H1 (cell line): ENCODE data around the gene ARID5B. TPM values are rescaled to one million over a fixed set of nuclear protein-coding genes. Genes with fewer than 3 reads are reported as not detected.

Experiments
- CTCF ChIA-PET: fragments of 300-600 bp; sonication (Branson Sonifier 250); formaldehyde crosslinking; loops from one replicate; lab custom pipeline; 2021; ENCODE audit not compliant: partially characterized antibody; lab: Charles Lee
- POLR2A ChIA-PET: fragments of 300-600 bp; sonication (Branson Sonifier 250); formaldehyde crosslinking; loops from one replicate; lab custom pipeline; 2021; ENCODE audit warnings: inconsistent platforms; ENCODE audit not compliant: partially characterized antibody; lab: Charles Lee
- DNase-seq, 2 experiments: peaks; one replicate each; pipeline versions ENCODE4 v3.0.0 to v3.0.0-alpha.2; 2010 to 2022; ENCODE audit warnings: low spot score in 2 of 2, low read depth in 1 of 2, mixed read lengths in 1 of 2
- FAIRE-seq: peaks from 2 replicates; lab custom pipeline; 2011; peaks lifted over from hg19 to GRCh38; lab: Jason Lieb, UNC
- H2AFZ ChIP-seq: 2 replicates; pipeline ENCODE4 v1.8.1; 2012; ENCODE audit warnings: low read length, inconsistent platforms
- H2AK5ac ChIP-seq: 2 replicates; pipeline ENCODE4 v1.6.1; 2013; ENCODE audit warnings: low read depth, low read length
- H2BK120ac ChIP-seq: replicated peaks from 2 replicates; pipeline ENCODE3; 2013; ENCODE audit warnings: low read depth, low read length, inconsistent platforms
- H2BK12ac ChIP-seq: 2 replicates; pipeline ENCODE4 v1.6.1; 2013; ENCODE audit warnings: low read depth, low read length
- H2BK15ac ChIP-seq: 2 replicates; pipeline ENCODE4 v1.6.1; 2013; ENCODE audit warnings: low read length
- H2BK20ac ChIP-seq: 2 replicates; pipeline ENCODE4 v1.6.1; 2013; ENCODE audit warnings: low read length
- H2BK5ac ChIP-seq: 2 replicates; pipeline ENCODE4 v1.6.1; 2013; ENCODE audit warnings: low read depth, low read length
- H3K14ac ChIP-seq: 2 replicates; pipeline ENCODE4 v1.6.1; 2013; ENCODE audit warnings: inconsistent platforms; ENCODE audit not compliant: insufficient read length
- H3K18ac ChIP-seq: 2 replicates; pipeline ENCODE4 v1.6.1; 2013; ENCODE audit warnings: low read length; ENCODE audit errors: extremely low read depth
- H3K23ac ChIP-seq: 2 replicates; pipeline ENCODE4 v1.6.1; 2013; ENCODE audit warnings: inconsistent platforms; ENCODE audit not compliant: insufficient read length
- H3K23me2 ChIP-seq: 2 replicates; pipeline ENCODE4 v1.6.1; 2013; ENCODE audit warnings: low read depth, low read length
- H3K27ac ChIP-seq: 2 replicates; pipeline ENCODE4 v1.6.1; 2011; ENCODE audit warnings: low read depth, low read length, inconsistent platforms
- H3K27me3 ChIP-seq, 4 experiments: replicated peaks in 1 of 4; 1 replicate in 1 of 4; 2 replicates in 3 of 4; pipeline versions ENCODE4 v1.6.1 to v1.8.1; 2011 to 2013; ENCODE audit warnings: low read length in 3 of 4, mild to moderate bottlenecking in 3 of 4, inconsistent platforms in 2 of 4, mixed read lengths in 2 of 4, moderate library complexity in 1 of 4; ENCODE audit not compliant: control insufficient read depth in 3 of 4, insufficient read depth in 3 of 4; ENCODE audit errors: extremely low read depth in 1 of 4
- H3K36me3 ChIP-seq, 4 experiments: 2 replicates each; pipeline versions ENCODE4 v1.6.1 to v1.8.1; 2011 to 2013; ENCODE audit warnings: mild to moderate bottlenecking in 4 of 4, low read length in 3 of 4, moderate library complexity in 2 of 4, control low read depth in 1 of 4, inconsistent platforms in 1 of 4; ENCODE audit not compliant: insufficient read depth in 4 of 4, control insufficient read depth in 2 of 4
- H3K4ac ChIP-seq: replicated peaks from 2 replicates; pipeline ENCODE3; 2013; ENCODE audit warnings: low read length, low read depth, mixed read lengths, inconsistent platforms; ENCODE audit not compliant: insufficient read length
- H3K4me1 ChIP-seq, 4 experiments: replicated peaks in 1 of 4; 1 replicate in 1 of 4; 2 replicates in 3 of 4; pipeline versions ENCODE4 v1.6.1 to v1.8.1; 2011 to 2013; ENCODE audit warnings: low read length in 3 of 4, inconsistent platforms in 2 of 4, mixed read lengths in 1 of 4; ENCODE audit not compliant: insufficient read depth in 4 of 4, control insufficient read depth in 3 of 4
- H3K4me2 ChIP-seq, 2 experiments: 2 replicates each; pipeline versions ENCODE4 v1.6.1 to v1.8.1; 2011 to 2013; ENCODE audit warnings: low read depth in 2 of 2, low read length in 2 of 2, control low read depth in 1 of 2, inconsistent platforms in 1 of 2, mild to moderate bottlenecking in 1 of 2; ENCODE audit not compliant: insufficient read depth in 1 of 2
- H3K4me3 ChIP-seq, 4 experiments: fragments of 200-600, 300-600 bp in 1 of 4; sonication (generic), shearing (Covaris generic), sonication (Bioruptor Twin) in 1 of 4; 2 replicates each; pipeline versions ENCODE4 v1.5.1 to v1.8.1; 2011 to 2016; ENCODE audit warnings: low read length in 4 of 4, low read depth in 3 of 4, control low read depth in 2 of 4, inconsistent platforms in 2 of 4, mild to moderate bottlenecking in 2 of 4, mixed read lengths in 1 of 4, moderate library complexity in 1 of 4; ENCODE audit not compliant: insufficient read depth in 2 of 4; ENCODE audit errors: extremely low read depth in 1 of 4
- H3K56ac ChIP-seq: replicated peaks from 2 replicates; pipeline ENCODE3; 2013; ENCODE audit warnings: low read depth, mild to moderate bottlenecking, mixed read lengths, low read length, inconsistent platforms; ENCODE audit not compliant: insufficient read length
- H3K79me1 ChIP-seq: 2 replicates; pipeline ENCODE4 v1.6.1; 2013; ENCODE audit warnings: low read depth, low read length, control low read depth
- H3K79me2 ChIP-seq, 2 experiments: 2 replicates each; pipeline versions ENCODE4 v1.6.1 to v1.8.1; 2012 to 2013; ENCODE audit warnings: low read length in 2 of 2, mild to moderate bottlenecking in 2 of 2, inconsistent platforms in 1 of 2; ENCODE audit not compliant: insufficient read depth in 2 of 2, control insufficient read depth in 1 of 2
- H3K9ac ChIP-seq, 4 experiments: replicated peaks in 1 of 4; 1 replicate in 1 of 4; 2 replicates in 3 of 4; pipeline versions ENCODE4 v1.6.1 to v1.8.1; 2011 to 2013; ENCODE audit warnings: low read depth in 3 of 4, low read length in 3 of 4, control low read depth in 2 of 4, mild to moderate bottlenecking in 2 of 4, moderate library complexity in 2 of 4, inconsistent platforms in 1 of 4; ENCODE audit errors: extremely low read depth in 1 of 4
- H3K9me3 ChIP-seq, 2 experiments: 2 replicates each; pipeline versions ENCODE4 v1.6.1 to v1.8.1; 2012 to 2013; ENCODE audit warnings: mild to moderate bottlenecking in 2 of 2, moderate library complexity in 2 of 2, control low read depth in 1 of 2, inconsistent platforms in 1 of 2, low read depth in 1 of 2, low read length in 1 of 2, mixed read lengths in 1 of 2; ENCODE audit not compliant: insufficient read depth in 2 of 2
- H4K20me1 ChIP-seq, 2 experiments: replicated peaks in 1 of 2; 2 replicates each; pipeline versions ENCODE3 to v1.8.1; 2011 to 2013; ENCODE audit warnings: inconsistent platforms in 2 of 2, low read length in 2 of 2, mild to moderate bottlenecking in 1 of 2; ENCODE audit not compliant: insufficient read depth in 2 of 2, control insufficient read depth in 1 of 2
- H4K5ac ChIP-seq: 2 replicates; pipeline ENCODE4 v1.6.1; 2013; ENCODE audit warnings: low read length, low read depth, mixed read lengths, inconsistent platforms; ENCODE audit not compliant: insufficient read length
- H4K8ac ChIP-seq: 2 replicates; pipeline ENCODE4 v1.8.0; 2013; ENCODE audit warnings: mild to moderate bottlenecking, moderate library complexity, low read length, inconsistent platforms; ENCODE audit not compliant: insufficient read depth; ENCODE audit errors: extremely low read depth
- H4K91ac ChIP-seq: replicated peaks from 2 replicates; pipeline ENCODE3; 2013; ENCODE audit warnings: low read length, mixed read lengths, inconsistent platforms; ENCODE audit not compliant: insufficient read length
- CBX5 ChIP-seq: fragments of 300-800, 300-1000 bp; sonication (generic); IDR thresholded peaks from 2 replicates; pipeline ENCODE4 v1.7.1; 2016; ENCODE audit warnings: antibody characterized with exemption, low read length, low read depth
- CEBPB ChIP-seq: IDR thresholded peaks from 2 replicates; pipeline ENCODE4 v1.6.1; 2012; ENCODE audit warnings: low read depth, low read length
- EGR1 ChIP-seq: IDR thresholded peaks from 2 replicates; pipeline ENCODE4 v1.6.1; 2011; ENCODE audit warnings: low read depth, low read length, borderline replicate concordance
- NRF1 ChIP-seq: IDR thresholded peaks from 2 replicates; pipeline ENCODE4 v1.6.1; 2011; ENCODE audit warnings: mild to moderate bottlenecking, low read depth, low read length, improper control_type of control experiment
- polyA plus RNA-seq, 7 experiments: library from polyadenylated mRNA; depleted of rRNA in 3 of 7; stranded (reverse) in 5 of 7; unstranded in 2 of 7; fragments of >200 nt in 5 of 7; fragments of 200-250 nt in 2 of 7; gene quantifications; 1 replicate in 5 of 7; 2 replicates in 1 of 7; 4 replicates in 1 of 7; pipeline versions ENCODE4 v1.2.1 to v1.2.3, GENCODE V29; 2011 to 2013; ENCODE audit warnings: missing spikeins in 2 of 7, mixed read lengths in 2 of 7
- total RNA-seq: library from RNA; stranded (reverse); fragmentation: NEBNext Ultra II Directional; extraction: Animal tissue kit (Norgen Biotek cat#: 25700); gene quantifications from 2 replicates; pipeline ENCODE4 v1.2.1, GENCODE V29; 2021

Gene ARID5B
- total and polyA plus RNA-seq, 2 of the 8 experiments (the other 6 are each of a cell fraction or from before 2014, with no cell fraction given): 0.21 to 1.1 TPM

DNA sequence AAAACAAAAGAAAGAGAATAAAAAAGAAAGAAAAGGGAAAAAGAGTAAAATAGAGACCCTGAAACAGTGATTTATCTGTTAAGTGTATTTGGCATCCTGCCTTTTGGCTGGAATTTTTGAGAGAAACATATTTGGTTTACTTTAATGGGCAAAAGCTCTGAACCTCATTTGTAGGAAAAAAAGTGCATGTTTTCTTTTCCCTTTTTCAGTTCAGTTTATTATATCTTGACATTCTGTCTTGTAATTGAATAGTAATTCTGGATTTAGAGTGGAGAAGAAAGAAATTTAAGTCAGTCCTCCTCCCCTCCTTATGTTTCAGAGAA lies 69.5 kb downstream of the ARID5B start:
- H3K14ac ChIP-seq: no peak overlapping the region
- DNase-seq (no peak), FAIRE-seq (no peak)
- no peak overlapping the region for H2AK5ac ChIP-seq
- H3K9ac ChIP-seq: no peak overlapping the region
- H3K79me1 ChIP-seq: no peaks in the 10 kb centered on the region
- no peak overlapping the region for H3K4me3 ChIP-seq
- no peaks in the 10 kb centered on the region for H3K79me2 ChIP-seq
- no peak overlapping the region for H3K18ac ChIP-seq
- H2BK12ac ChIP-seq: no peak overlapping the region
- H2BK120ac ChIP-seq: no peak overlapping the region
- H3K4me1 ChIP-seq: no peaks in the 10 kb centered on the region
- peak overlapping the region; percentile 48 for H3K56ac ChIP-seq
- H4K8ac ChIP-seq: no peak overlapping the region
- no peaks in the 10 kb centered on the region for H3K9me3 ChIP-seq
- no peak overlapping the region for H3K4me2 ChIP-seq
- no peak overlapping the region for H3K23ac ChIP-seq
- no peaks in the 10 kb centered on the region for H3K36me3 ChIP-seq
- no peaks in the 10 kb centered on the region for H3K27me3 ChIP-seq
- H4K5ac ChIP-seq: no peak overlapping the region
- H3K23me2 ChIP-seq: no peaks in the 10 kb centered on the region
- H2AFZ ChIP-seq: no peak overlapping the region
- no peak overlapping the region for H2BK5ac ChIP-seq
- H3K27ac ChIP-seq: no peak overlapping the region
- H2BK15ac ChIP-seq: no peak overlapping the region
- H4K91ac ChIP-seq: no peak overlapping the region
- no peaks in the 10 kb centered on the region for H4K20me1 ChIP-seq
- no peak overlapping the region for H2BK20ac ChIP-seq
- H3K4ac ChIP-seq: no peak overlapping the region
- POLR2A ChIA-PET: no interaction called here
- CTCF ChIA-PET: no interaction called here
- no peak for TF ChIP-seq NRF1
- no peak for TF ChIP-seq EGR1
- no peak for TF ChIP-seq CBX5
- no peak for TF ChIP-seq CEBPB
